IMR-90 (cell line): Measurements from ENCODE around the gene CCL2. TPM values are rescaled to one million over a fixed set of nuclear protein-coding genes. Genes with fewer than 3 reads are reported as not detected.

Experiments used
- ATAC-seq: fragments of 200-7000 bp; cut with Tn5 transposase; 2 replicates; pipeline ENCODE4 v1.9.1; 2020; ENCODE audit warnings: low read depth, mild to moderate bottlenecking, moderate library complexity
- BruUV-seq: library from RNA; stranded (reverse); fragments of 400-500 nt; replicated peaks from 2 replicates; lab custom pipeline; 2021; lab: Mats Ljungman, UMichigan
- CTCF ChIA-PET: fragments of 300-600 bp; formaldehyde crosslinking; extraction: SDS; loops from one replicate; lab custom pipeline; 2021; ENCODE audit warnings: antibody characterized with exemption; lab: Yijun Ruan, JAX
- POLR2A ChIA-PET: fragments of 300-600 bp; sonication (Branson Sonifier 250); formaldehyde crosslinking; loops from one replicate; lab custom pipeline; 2022; ENCODE audit warnings: antibody characterized with exemption; ENCODE audit not compliant: unreplicated experiment; lab: Charles Lee
- DNase-seq: peaks from one replicate; pipeline ENCODE4 v3.0.0; 2013
- H2AFZ ChIP-seq: replicated peaks from 2 replicates; pipeline ENCODE3; 2013; ENCODE audit warnings: low read length, mild to moderate bottlenecking; ENCODE audit not compliant: poor library complexity
- H2AK5ac ChIP-seq: 2 replicates; pipeline ENCODE4 v1.6.1; 2013; ENCODE audit warnings: low read depth, low read length, inconsistent platforms
- H2AK9ac ChIP-seq: replicated peaks from 2 replicates; pipeline ENCODE3; 2013; ENCODE audit warnings: mild to moderate bottlenecking, low read depth, low read length, moderate library complexity; ENCODE audit not compliant: poor library complexity
- H2BK120ac ChIP-seq: 2 replicates; pipeline ENCODE4 v1.6.1; 2013; ENCODE audit warnings: low read depth, low read length, inconsistent platforms
- H2BK15ac ChIP-seq: 3 replicates; pipeline ENCODE4 v1.6.1; 2013; ENCODE audit warnings: low read depth, low read length, inconsistent platforms
- H2BK20ac ChIP-seq: 2 replicates; pipeline ENCODE4 v1.6.1; 2013; ENCODE audit warnings: low read depth, mild to moderate bottlenecking, inconsistent platforms, low read length, moderate library complexity
- H2BK5ac ChIP-seq: 2 replicates; pipeline ENCODE4 v1.6.1; 2013; ENCODE audit warnings: mild to moderate bottlenecking, low read depth, low read length, inconsistent platforms; ENCODE audit not compliant: poor library complexity, severe bottlenecking
- H3K14ac ChIP-seq: replicated peaks from 2 replicates; pipeline ENCODE4 v1.6.1; 2013; ENCODE audit warnings: low read depth, low read length, inconsistent platforms
- H3K18ac ChIP-seq: 2 replicates; pipeline ENCODE4 v1.6.1; 2013; ENCODE audit warnings: low read depth, low read length, control low read depth
- H3K23ac ChIP-seq: 2 replicates; pipeline ENCODE4 v1.6.1; 2013; ENCODE audit warnings: low read depth, low read length, inconsistent platforms
- H3K27ac ChIP-seq: 2 replicates; pipeline ENCODE4 v1.5.1; 2013; ENCODE audit warnings: mild to moderate bottlenecking, control low read depth, low read length; ENCODE audit not compliant: insufficient read depth
- H3K27me3 ChIP-seq: 2 replicates; pipeline ENCODE4 v1.6.1; 2013; ENCODE audit warnings: low read length; ENCODE audit not compliant: control insufficient read depth, insufficient read depth
- H3K36me3 ChIP-seq: 2 replicates; pipeline ENCODE4 v1.6.1; 2013; ENCODE audit warnings: low read length, mixed read lengths; ENCODE audit not compliant: control insufficient read depth, insufficient read depth
- H3K4ac ChIP-seq: 2 replicates; pipeline ENCODE4 v1.6.1; 2013; ENCODE audit warnings: low read depth, low read length, inconsistent platforms
- H3K4me1 ChIP-seq: 2 replicates; pipeline ENCODE4 v1.6.1; 2013; ENCODE audit warnings: low read length, mixed read lengths; ENCODE audit not compliant: control insufficient read depth, insufficient read depth
- H3K4me2 ChIP-seq: 2 replicates; pipeline ENCODE4 v1.6.1; 2013; ENCODE audit warnings: low read depth, mild to moderate bottlenecking, control low read depth, low read length, moderate library complexity
- H3K4me3 ChIP-seq: 2 replicates; pipeline ENCODE4 v1.5.1; 2013; ENCODE audit warnings: low read depth, mild to moderate bottlenecking, control low read depth, low read length, moderate library complexity; ENCODE audit not compliant: insufficient read depth
- H3K56ac ChIP-seq: 2 replicates; pipeline ENCODE4 v1.6.1; 2013; ENCODE audit warnings: low read length, inconsistent platforms; ENCODE audit not compliant: insufficient read depth; ENCODE audit errors: extremely low read depth
- H3K79me1 ChIP-seq, 2 experiments: 2 replicates each; pipeline ENCODE4 v1.6.1; 2013; ENCODE audit warnings: low read length in 2 of 2, inconsistent platforms in 1 of 2, low read depth in 1 of 2
- H3K9ac ChIP-seq: 2 replicates; pipeline ENCODE4 v1.6.1; 2013; ENCODE audit warnings: low read depth, low read length, control low read depth
- H3K9me1 ChIP-seq: 2 replicates; pipeline ENCODE4 v1.6.1; 2013; ENCODE audit warnings: low read length, inconsistent platforms; ENCODE audit not compliant: insufficient read depth
- H3K9me3 ChIP-seq: 2 replicates; pipeline ENCODE4 v1.6.1; 2013; ENCODE audit warnings: low read length; ENCODE audit not compliant: control insufficient read depth, insufficient read depth
- H4K20me1 ChIP-seq: 2 replicates; pipeline ENCODE4 v1.6.1; 2013; ENCODE audit warnings: low read length, inconsistent platforms; ENCODE audit not compliant: insufficient read depth
- H4K5ac ChIP-seq: 2 replicates; pipeline ENCODE4 v1.6.1; 2013; ENCODE audit warnings: mild to moderate bottlenecking, low read depth, low read length, control low read depth
- H4K8ac ChIP-seq, 2 experiments: 2 replicates each; pipeline ENCODE4 v1.6.1; 2013; ENCODE audit warnings: low read depth in 2 of 2, low read length in 2 of 2, control low read depth in 1 of 2, inconsistent platforms in 1 of 2
- H4K91ac ChIP-seq: 2 replicates; pipeline ENCODE4 v1.6.1; 2013; ENCODE audit warnings: low read depth, low read length, inconsistent platforms; ENCODE audit not compliant: insufficient read depth
- CHD1 ChIP-seq: IDR thresholded peaks from 2 replicates; pipeline ENCODE4 v1.6.1; 2012; ENCODE audit warnings: low read depth, low read length, improper control_type of control experiment
- WGBS, 2 experiments: methylation state at CpG; one replicate each; pipeline versions ENCODE4 v1.1.5 to v1.1.7; 2013; ENCODE audit warnings: missing lambda C conversion rate in 2 of 2; ENCODE audit not compliant: insufficient read length in 1 of 2; ENCODE audit errors: extremely low coverage in 2 of 2; 5-methylcytosine and 5-hydroxymethylcytosine counted together
- dilution Hi-C: fragments of 300-500 bp; cut with HindIII; formaldehyde crosslinking; loops from one replicate; pipeline ENCODE4 v1.14.3; 2018; ENCODE audit warnings: low sequenced_read_pairs; ENCODE audit not compliant: unreplicated experiment
- in situ Hi-C: fragments of 300-500 bp; cut with MboI; formaldehyde crosslinking; loops from 3 replicates; pipeline ENCODE4 v1.14.3; 2019; ENCODE audit warnings: low sequenced_read_pairs, inconsistent platforms, mixed read lengths
- intact Hi-C: fragments of 100-400 bp; cut with micrococcal nuclease; formaldehyde crosslinking; loops from 2 replicates; pipeline ENCODE4 v1.10.0; 2022
- polyA plus RNA-seq, 3 experiments: library from polyadenylated mRNA; depleted of rRNA; stranded (reverse); fragments of >200 nt; gene quantifications; 2 replicates each; pipeline ENCODE4 v1.2.3, GENCODE V29; 2012; ENCODE audit warnings: low replicate concordance in 1 of 3
- total RNA-seq: library from RNA; depleted of rRNA; stranded (reverse); fragments of >200 nt; gene quantifications from 2 replicates; pipeline ENCODE4 v1.2.3, GENCODE V29; 2012

Gene CCL2
- total and polyA plus RNA-seq, 2 of the 4 experiments (the other 2 are of a cell fraction), result 103 to 206 TPM

GRCh38 chr17:34255381-34255732 lies 272 bp downstream of the CCL2 start:
- Histone ChIP-seq H2BK5ac (peak overlapping the region; percentile 69), H2AK5ac (0 out of 2 replicates have a peak overlapping the region, but pooled peaks have one; percentile 54), H4K20me1 (no peaks in the 10 kb centered on the region), H3K23ac (peak overlapping the region; percentile 54), H3K4ac (peak overlapping the region; percentile 86), H4K5ac (peak overlapping the region; percentile 55), H3K36me3 (peaks cover 3% of the 10 kb centered on the region; the same call in 1 of the 2 replicates), H4K91ac (peak overlapping the region; percentile 85), H2AK9ac (peak overlapping the region; percentile 13), H3K27me3 (no peaks in the 10 kb centered on the region), H3K9ac (peak overlapping the region; percentile 83), H3K56ac (peak overlapping the region; percentile 74), H3K9me3 (no peaks in the 10 kb centered on the region), H2AFZ (peak overlapping the region; percentile 92), H3K27ac (peak overlapping the region; percentile 76), H3K9me1 (peaks cover 24% of the 10 kb centered on the region), H2BK20ac (peak overlapping the region; percentile 67), H3K14ac (peak overlapping the region; percentile 95), H3K4me1 (peaks cover 35% of the 10 kb centered on the region), H3K4me2 (peak overlapping the region; percentile 90), H3K79me1 (no peaks in the 10 kb centered on the region), H2BK15ac (peak overlapping the region; percentile 70; the same call in 2 of the 3 replicates), H2BK120ac (peak overlapping the region; percentile 92), H3K4me3 (peak overlapping the region; percentile 47), H4K8ac (peak overlapping the region; percentile 31 to 77), H3K18ac (peak overlapping the region; percentile 84)
- in situ Hi-C loops (loop anchor here (25.0 kb wide), 1 partner anchor 857 kb away; the partner anchor contains the start of genes FNDC8 and RAD51D), dilution Hi-C loops (no loop called here), intact Hi-C loops (loop anchor here (1.0 kb wide), 3 partner anchors 20 to 55 kb away; no protein-coding TSS in a partner anchor)
- TF ChIP-seq CHD1, result no peak
- TSS peak; percentile 93 for BruUV-seq
- ChIA-PET CTCF (interaction anchor here (0.6 to 1.9 kb wide), 3 partner anchors 10 to 106 kb away, joined by 3 to 5 read pairs (median 4); no protein-coding TSS in a partner anchor), POLR2A (interaction anchor here (0.6 to 1.8 kb wide), 2 partner anchors 99 to 100 kb away, joined by 4 to 6 read pairs; no protein-coding TSS in a partner anchor)
- DNase-seq (no peak), ATAC-seq (peak; percentile 4)
- 0% methylated on average over 2 of the region's 5 CpGs; no CpG with 5 or more reads in 1 of the 2 experiments for WGBS, 2 experiments
